Hepatocyte (in vitro differentiated cells): ENCODE data around the gene SH3GL3. TPM values are rescaled to one million over a fixed set of nuclear protein-coding genes. Genes with fewer than 3 reads are reported as not detected.

ENCODE experiments used
- DNase-seq: peaks from one replicate; pipeline ENCODE4 v3.0.0-alpha.2; 2016; ENCODE audit warnings: low spot score
- H2AFZ ChIP-seq: fragments of 200-600 bp; sonication (generic); 2 replicates; pipeline ENCODE4 v1.6.0; 2016; ENCODE audit warnings: antibody characterized with exemption, mild to moderate bottlenecking
- H3K27ac ChIP-seq: fragments of 200-600 bp; sonication (generic); 2 replicates; pipeline ENCODE4 v1.5.1; 2016; ENCODE audit warnings: mild to moderate bottlenecking
- H3K27me3 ChIP-seq: fragments of 200-600 bp; sonication (generic); 2 replicates; pipeline ENCODE4 v1.6.1; 2016
- H3K36me3 ChIP-seq: fragments of 200-600 bp; sonication (generic); replicated peaks from 2 replicates; pipeline ENCODE4 v1.5.1; 2016; ENCODE audit warnings: low read depth; ENCODE audit not compliant: insufficient read depth
- H3K4me1 ChIP-seq: fragments of 200-600 bp; sonication (generic); 2 replicates; pipeline ENCODE4 v1.5.1; 2016; ENCODE audit warnings: mild to moderate bottlenecking, moderate library complexity; ENCODE audit not compliant: insufficient read depth
- H3K4me2 ChIP-seq: fragments of 200-600 bp; sonication (generic); 2 replicates; pipeline ENCODE4 v1.6.0; 2016
- H3K4me3 ChIP-seq: fragments of 200-600 bp; sonication (generic); 2 replicates; pipeline ENCODE4 v1.5.1; 2016; ENCODE audit warnings: mild to moderate bottlenecking
- H3K79me2 ChIP-seq: fragments of 200-600 bp; sonication (generic); 2 replicates; pipeline ENCODE4 v1.6.0; 2017; ENCODE audit warnings: mild to moderate bottlenecking
- H3K9me2 ChIP-seq: fragments of 200-600 bp; sonication (generic); replicated peaks from 2 replicates; pipeline ENCODE4 v1.6.0; 2017; ENCODE audit warnings: mild to moderate bottlenecking; ENCODE audit not compliant: insufficient read depth
- H3K9me3 ChIP-seq: fragments of 200-600 bp; sonication (generic); 2 replicates; pipeline ENCODE4 v1.5.1; 2016; ENCODE audit warnings: low read depth, mild to moderate bottlenecking
- H4K20me1 ChIP-seq: fragments of 200-600 bp; sonication (generic); 2 replicates; pipeline ENCODE4 v1.6.0; 2016; ENCODE audit warnings: mild to moderate bottlenecking; ENCODE audit not compliant: insufficient read depth, poor library complexity, severe bottlenecking
- CTCF ChIP-seq: fragments of 200-600 bp; sonication (generic); IDR thresholded peaks from 2 replicates; pipeline ENCODE4 v1.5.1; 2016; ENCODE audit warnings: antibody characterized with exemption, mild to moderate bottlenecking; ENCODE audit not compliant: poor library complexity
- EZH2 ChIP-seq: fragments of 200-600 bp; sonication (generic); IDR thresholded peaks from 2 replicates; pipeline ENCODE4 v1.6.1; 2016; ENCODE audit warnings: antibody characterized with exemption, mild to moderate bottlenecking, borderline replicate concordance
- EZH2phosphoT487 ChIP-seq: fragments of 200-600 bp; sonication (generic); IDR thresholded peaks from one replicate; pipeline ENCODE4 v1.6.1; 2018; ENCODE audit warnings: antibody characterized with exemption, mild to moderate bottlenecking, low read depth, moderate library complexity; ENCODE audit not compliant: unreplicated experiment, severe bottlenecking
- WGBS: methylation state at CpG from one replicate; pipeline ENCODE4 v1.1.6; 2016; ENCODE audit warnings: low lambda C conversion rate; ENCODE audit errors: missing lambda C conversion rate; 5-methylcytosine and 5-hydroxymethylcytosine counted together
- polyA plus RNA-seq: library from polyadenylated mRNA; unstranded; fragments of >200 nt; fragmentation: Nextera tagmentation; extraction: Ambion mirVana; gene quantifications from 2 replicates; pipeline ENCODE4 v1.2.1, GENCODE V29; 2016
- total RNA-seq: library from RNA; depleted of rRNA; stranded (reverse); fragments of >200 nt; gene quantifications from 2 replicates; pipeline ENCODE4 v1.2.3, GENCODE V29; 2014

SH3GL3 gene
- total and polyA plus RNA-seq, 2 experiments from 2014 or later, result 11.1 to 13.9 TPM

- Histone ChIP-seq H4K20me1 (no peaks in the 10 kb centered on the region), H3K4me1 (peaks cover 12% of the 10 kb centered on the region), H3K36me3 (no peaks in the 10 kb centered on the region), H3K79me2 (no peaks in the 10 kb centered on the region), H3K9me3 (no peaks in the 10 kb centered on the region), H3K27me3 (peaks cover 49% of the 10 kb centered on the region), H3K9me2 (no peaks in the 10 kb centered on the region), H3K27ac (no peak overlapping the region), H3K4me3 (no peak overlapping the region), H2AFZ (no peak overlapping the region), H3K4me2 (no peak overlapping the region)
- no peak for TF ChIP-seq EZH2
- WGBS, result 84% methylated on average over 6 of the region's 6 CpGs
- DNase-seq, result no peak
Observed at GRCh38 chr15:83651541-83651940, 204.4 kb downstream of the SH3GL3 start.

GRCh38 chr15:83652626-83653204 lies 205.6 kb downstream of the SH3GL3 start:
- Histone ChIP-seq H3K4me3 (no peak overlapping the region), H3K27me3 (peaks cover 45% of the 10 kb centered on the region), H3K27ac (no peak overlapping the region), H2AFZ (no peak overlapping the region), H3K9me2 (no peaks in the 10 kb centered on the region), H3K4me1 (peaks cover 22% of the 10 kb centered on the region), H3K4me2 (no peak overlapping the region), H4K20me1 (no peaks in the 10 kb centered on the region), H3K79me2 (no peaks in the 10 kb centered on the region), H3K9me3 (no peaks in the 10 kb centered on the region), H3K36me3 (no peaks in the 10 kb centered on the region)
- 92% methylated on average over 5 of the region's 5 CpGs for WGBS
- TF ChIP-seq EZH2, result no peak
- no peak for TF ChIP-seq CTCF
- DNase-seq, result no peak

GRCh38 chr15:83653288-83653638 lies 206.1 kb downstream of the SH3GL3 start:
- no peak for TF ChIP-seq EZH2phosphoT487
- no peak for TF ChIP-seq CTCF
- TF ChIP-seq EZH2, result no peak
- Histone ChIP-seq H3K27me3 (peaks cover 45% of the 10 kb centered on the region), H3K4me3 (no peak overlapping the region), H3K79me2 (no peaks in the 10 kb centered on the region), H3K36me3 (no peaks in the 10 kb centered on the region), H3K9me3 (no peaks in the 10 kb centered on the region), H3K4me1 (peaks cover 22% of the 10 kb centered on the region), H3K9me2 (no peaks in the 10 kb centered on the region), H3K4me2 (peak overlapping the region; percentile 95), H2AFZ (no peak overlapping the region), H4K20me1 (no peaks in the 10 kb centered on the region), H3K27ac (no peak overlapping the region)
- WGBS, result 47% methylated on average over 11 of the region's 18 CpGs
- DNase-seq, result no peak

- peak within 1 kb of the TSS; percentile 16 for H3K4me3 ChIP-seq
- no peaks in the 10 kb centered on the region for H4K20me1 ChIP-seq
- no peak within 1 kb of the TSS for H3K27ac ChIP-seq
- TF ChIP-seq EZH2, result no peak
- TF ChIP-seq CTCF, result no peak
- TF ChIP-seq EZH2phosphoT487, result no peak
- H3K4me1 ChIP-seq, result peaks cover 22% of the 10 kb centered on the region
- peak within 1 kb of the TSS; percentile 71 for H2AFZ ChIP-seq
- no peaks in the 10 kb centered on the region for H3K9me3 ChIP-seq
- no peaks in the 10 kb centered on the region for H3K79me2 ChIP-seq
- DNase-seq, result peak; percentile 77
- H3K36me3 ChIP-seq, result no peaks in the 10 kb centered on the region
- no peaks in the 10 kb centered on the region for H3K9me2 ChIP-seq
- peaks cover 43% of the 10 kb centered on the region for H3K27me3 ChIP-seq
- WGBS, result under 1% methylated on average over 79 of the region's 105 CpGs
- peak within 1 kb of the TSS; percentile 95 for H3K4me2 ChIP-seq
Observed at GRCh38 chr15:83653639-83654378, 206.7 kb downstream of the SH3GL3 start, which contains the start of gene ADAMTSL3. Gene ADAMTSL3, plus strand, starts transcription at chr15:83654123. Its CDS starts 1,639 bp downstream, at chr15:83655762.
